GM11168 (cell line): ENCODE data around the gene KDSR.

Experiments used
- in situ Hi-C: fragments of 300-500 bp; cut with MboI; formaldehyde crosslinking; loops from one replicate; pipeline ENCODE4 v1.12.0; 2022; ENCODE audit warnings: low sequenced_read_pairs; ENCODE audit not compliant: unreplicated experiment

The KDSR gene

GRCh38 chr18:63322908-63323634 lies 43.9 kb downstream of the KDSR start:
- in situ Hi-C loops, result no loop called here

- in situ Hi-C loops, result no loop called here
These were observed 44.8 kb downstream of the KDSR start for GRCh38 chr18:63322206-63322605.

GRCh38 chr18:63321291-63321690 lies 45.7 kb downstream of the KDSR start:
- in situ Hi-C loops, result no loop called here

GRCh38 chr18:63320975-63321265 lies 46.1 kb downstream of the KDSR start:
- in situ Hi-C loops, result no loop called here

- in situ Hi-C loops, result no loop called here
These were observed 46.7 kb downstream of the KDSR start for GRCh38 chr18:63320123-63320974.

GRCh38 chr18:63319383-63320122 lies 47.5 kb downstream of the KDSR start, which contains the start of gene BCL2:
Gene BCL2 (minus strand): TSS chr18:63319769.
- in situ Hi-C loops, result loop anchor here (5.0 kb wide), 1 partner anchor 182 kb away; no protein-coding TSS in a partner anchor

- in situ Hi-C loops, result loop anchor here (5.0 kb wide), 1 partner anchor 182 kb away; no protein-coding TSS in a partner anchor
These were observed 48.1 kb downstream of the KDSR start for GRCh38 chr18:63318889-63319382.

- in situ Hi-C loops, result loop anchor here (5.0 kb wide), 1 partner anchor 181 kb away; no protein-coding TSS in a partner anchor
These were observed 48.8 kb downstream of the KDSR start for GRCh38 chr18:63317982-63318888.

- in situ Hi-C loops, result loop anchor here (5.0 kb wide), 1 partner anchor 180 kb away; no protein-coding TSS in a partner anchor
These were observed 49.5 kb downstream of the KDSR start for GRCh38 chr18:63317556-63317946.

GRCh38 chr18:63316612-63317555 lies 50.1 kb downstream of the KDSR start:
- in situ Hi-C loops, result loop anchor here (5.0 kb wide), 1 partner anchor 180 kb away; no protein-coding TSS in a partner anchor

- in situ Hi-C loops, result loop anchor here (5.0 kb wide), 1 partner anchor 179 kb away; no protein-coding TSS in a partner anchor
These were observed 51.1 kb downstream of the KDSR start for GRCh38 chr18:63315876-63316275.

- in situ Hi-C loops, result loop anchor here (5.0 kb wide), 1 partner anchor 178 kb away; no protein-coding TSS in a partner anchor
These were observed 51.8 kb downstream of the KDSR start for GRCh38 chr18:63315131-63315662.

GRCh38 chr18:63314062-63314790 lies 52.8 kb downstream of the KDSR start:
- in situ Hi-C loops, result no loop called here

GRCh38 chr18:63313396-63313917 lies 53.5 kb downstream of the KDSR start:
- in situ Hi-C loops, result no loop called here

GRCh38 chr18:63312737-63313395 lies 54.1 kb downstream of the KDSR start:
- in situ Hi-C loops, result no loop called here

GRCh38 chr18:63312019-63312409 lies 55.0 kb downstream of the KDSR start:
- in situ Hi-C loops, result no loop called here
